Middle frontal gyrus (tissue), 1 donor: ENCODE measurements around the gene HSPBP1.

Experiments used
- DNase-seq: peaks from one replicate; pipeline ENCODE4 v3.0.0-alpha.2; 2015; ENCODE audit warnings: low spot score; ENCODE audit errors: extremely low spot score

The HSPBP1 gene

DNA sequence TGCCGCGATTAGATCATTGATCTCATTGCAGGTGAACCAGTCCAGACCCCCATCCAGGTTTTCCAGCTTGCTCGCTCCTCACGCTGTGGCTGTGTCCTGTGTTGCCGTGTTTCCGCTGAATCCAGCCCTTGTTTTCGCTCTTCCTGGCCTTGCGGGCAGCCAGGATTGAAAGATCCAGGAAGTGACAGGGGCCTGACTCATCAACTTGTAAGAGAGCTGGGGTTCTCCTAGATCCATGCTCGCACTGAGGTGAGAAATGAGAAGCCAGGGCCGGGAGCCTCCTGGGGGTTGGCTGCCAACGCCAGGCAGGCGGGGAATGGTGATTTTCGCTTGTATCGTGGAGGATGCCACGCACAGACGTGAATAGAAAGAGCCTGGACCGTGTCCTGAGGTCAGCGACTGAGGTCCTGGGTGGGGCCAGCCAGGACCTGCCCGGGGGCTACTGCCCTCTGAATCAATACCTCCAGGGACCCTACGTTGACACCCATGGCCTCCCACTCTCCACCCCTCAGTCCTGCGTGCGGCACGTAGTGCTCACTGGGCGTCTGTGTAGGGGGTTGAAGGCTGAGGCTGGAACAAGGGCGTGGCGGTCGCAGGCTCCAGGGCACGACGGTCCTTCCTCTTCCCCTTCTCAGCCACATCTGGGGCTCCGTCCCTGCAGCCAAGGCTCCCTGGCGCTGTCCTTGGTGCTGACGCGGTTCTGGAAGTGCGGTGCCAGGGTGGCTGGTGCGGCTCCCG, 63.3 kb downstream of the HSPBP1 start:
- peak; percentile 85 for DNase-seq

GRCh38 chr19:55213547-55213946, 66.4 kb downstream of the HSPBP1 start:
- DNase-seq = no peak

DNA sequence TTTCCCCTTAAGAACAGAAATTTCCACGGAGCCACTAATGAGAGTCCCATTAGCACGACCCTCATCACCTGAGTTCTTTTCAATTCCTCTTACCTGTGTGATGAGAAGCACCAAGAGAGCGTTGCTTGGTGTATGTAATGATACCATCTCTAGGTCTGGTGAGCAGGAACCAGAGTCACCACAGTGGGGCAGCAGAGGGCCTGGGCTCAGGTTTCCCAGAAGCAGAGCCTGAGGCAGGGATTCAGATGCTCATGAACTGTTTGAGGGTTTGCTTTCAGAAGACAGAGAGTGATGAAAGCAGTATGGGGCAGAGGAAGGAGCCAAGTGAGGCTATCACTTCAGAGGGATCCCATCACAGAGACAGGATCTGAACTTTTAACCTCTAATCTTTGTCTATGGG, 67.5 kb downstream of the HSPBP1 start:
- DNase-seq = no peak
